Muscle of arm (tissue), 12 donors: ENCODE data around the gene FSD1L. TPM values are rescaled to one million over a fixed set of nuclear protein-coding genes. Genes with fewer than 3 reads are reported as not detected.

Experiments used
- DNase-seq: peaks from one replicate; pipeline ENCODE4 v3.0.0-alpha.2; 2013
- polyA plus RNA-seq, 12 donors: library from polyadenylated mRNA; unstranded; fragments of 120-200 nt; gene quantifications; one replicate each; pipeline ENCODE4 v1.2.1, GENCODE V29; 2013; ENCODE audit not compliant: insufficient read length in 12 of 12

FSD1L gene
- polyA plus RNA-seq, 12 donors: 7.8 to 24.3 (median 17.2) TPM; not detected in 1

- DNase-seq: no peak
These were observed 15.5 kb upstream of the FSD1L start for GRCh38 chr9:105432247-105432842.

DNA sequence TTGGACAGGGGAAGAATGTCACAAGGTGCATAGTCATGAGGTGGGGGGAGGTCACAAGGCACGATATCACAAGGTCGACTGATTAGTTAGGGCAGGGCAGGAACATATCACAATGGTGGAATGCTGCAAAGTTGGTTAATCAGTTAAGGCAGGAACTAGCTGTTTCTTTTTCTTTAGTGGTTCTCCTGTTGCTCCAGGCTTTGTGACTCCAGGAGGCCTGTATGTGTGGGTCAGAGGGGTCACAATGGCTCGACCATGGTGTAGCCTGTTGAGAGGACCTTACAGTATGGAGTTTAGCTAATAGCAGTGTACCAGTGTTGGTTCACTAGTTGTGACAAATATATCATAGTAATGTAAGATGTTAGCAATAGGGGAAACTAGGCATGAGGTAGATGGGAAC lies 12.4 kb upstream of the FSD1L start:
- no peak for DNase-seq

GRCh38 chr9:105436783-105437182 lies 11.1 kb upstream of the FSD1L start:
- no peak for DNase-seq

GRCh38 chr9:105437704-105438103 lies 10.1 kb upstream of the FSD1L start:
- no peak for DNase-seq

DNA sequence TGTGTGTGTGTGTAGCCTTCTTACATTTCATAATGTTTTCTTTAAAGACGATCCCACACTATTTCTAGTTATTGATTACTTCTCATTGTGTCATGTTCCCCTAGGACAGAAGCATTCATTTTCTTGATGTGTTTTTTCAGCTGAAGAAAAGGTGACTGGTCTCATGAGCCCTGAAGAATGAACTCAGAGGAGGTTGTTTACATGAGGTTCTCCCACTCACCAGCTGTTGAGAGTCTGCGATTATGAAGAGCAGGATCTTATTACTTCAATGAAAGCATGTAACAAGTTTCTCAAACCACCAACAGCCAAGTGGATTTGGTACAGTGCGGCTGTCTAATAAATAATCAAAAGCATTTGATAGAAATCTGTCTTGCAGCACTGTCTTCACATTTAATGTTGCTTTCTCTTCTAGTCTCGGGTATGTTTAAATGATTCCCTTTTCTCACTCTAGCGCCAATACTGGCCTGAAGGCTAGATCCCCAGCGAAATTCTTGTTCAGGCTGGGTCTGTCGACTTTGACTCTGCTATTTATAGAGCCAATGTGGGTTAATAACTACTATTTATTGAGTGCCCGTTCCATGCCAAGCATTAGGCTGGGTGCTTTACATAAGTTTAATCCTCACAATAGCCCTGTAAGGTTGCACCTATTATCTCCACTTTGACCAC lies 9.6 kb upstream of the FSD1L start:
- no peak for DNase-seq

DNA sequence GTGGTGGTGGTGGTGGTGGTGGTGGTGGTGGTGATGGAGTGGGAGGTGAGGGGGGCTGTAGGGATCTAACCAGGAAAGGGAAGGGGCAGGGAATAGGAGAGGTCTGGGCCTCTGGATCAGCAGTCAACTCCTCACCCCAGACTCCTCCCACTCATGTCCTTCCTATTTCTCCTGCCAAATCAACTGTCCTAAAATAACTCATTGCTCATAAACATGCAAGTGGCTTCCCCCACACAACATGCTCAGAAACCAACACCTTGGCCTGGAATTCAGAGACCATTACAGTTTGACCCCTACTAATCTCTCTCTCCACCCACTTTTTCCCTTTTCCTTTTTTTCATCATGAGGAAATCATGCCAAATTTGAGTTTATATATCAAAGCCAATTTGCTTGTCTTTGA lies 8.4 kb upstream of the FSD1L start:
- DNase-seq: no peak

DNA sequence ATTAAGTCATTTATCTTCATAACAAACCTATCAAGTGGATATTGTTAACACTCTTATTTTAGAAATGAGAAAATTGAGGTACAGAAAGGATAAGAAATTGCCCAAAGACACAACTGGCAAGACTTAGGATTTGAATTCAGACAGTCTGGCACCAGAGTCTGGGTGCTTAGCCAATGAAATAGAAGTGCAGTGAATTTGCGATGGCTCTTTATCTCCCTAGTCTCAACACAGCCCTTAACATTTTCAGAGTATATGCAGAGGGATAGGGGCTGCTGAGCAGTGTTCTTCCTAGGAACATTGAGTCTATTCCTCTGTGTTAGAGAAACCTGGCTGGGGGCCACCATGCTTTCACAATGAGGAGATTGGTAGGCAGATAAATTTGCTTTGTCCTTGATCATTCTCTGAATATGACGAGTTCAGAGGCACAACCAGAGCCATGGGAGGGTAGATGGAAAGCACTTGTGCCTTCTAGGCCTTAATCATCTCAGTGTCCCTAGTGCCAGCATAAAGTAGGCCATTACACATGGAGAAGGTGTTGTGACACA lies 6.1 kb upstream of the FSD1L start:
- no peak for DNase-seq

- no peak for DNase-seq
These were observed 4.7 kb upstream of the FSD1L start for GRCh38 chr9:105443121-105443520.

GRCh38 chr9:105444130-105444529 lies 3.7 kb upstream of the FSD1L start:
- DNase-seq: no peak

GRCh38 chr9:105445203-105445881 lies 2.5 kb upstream of the FSD1L start:
- DNase-seq: no peak

- no peak for DNase-seq
These were observed 434 bp upstream of the FSD1L start for GRCh38 chr9:105447386-105447813.

DNA sequence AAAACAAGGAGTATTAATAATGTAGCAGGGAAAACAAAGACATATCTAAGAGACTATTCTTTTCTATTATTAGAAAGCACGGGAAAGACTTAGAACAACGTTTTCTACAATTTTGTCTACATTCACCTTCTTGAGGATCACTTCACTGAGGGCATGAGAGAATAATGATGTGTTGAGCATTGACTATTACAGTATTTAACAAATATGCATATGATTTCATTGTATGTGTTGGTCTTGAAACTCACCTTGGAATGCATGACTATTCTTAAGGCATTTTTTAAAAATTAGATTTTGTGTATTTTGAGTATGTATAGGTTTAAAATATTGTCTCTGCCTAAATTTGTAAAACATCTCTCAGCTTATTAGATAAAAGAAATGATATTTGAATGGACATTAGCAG lies 1.2 kb downstream of the FSD1L start:
- DNase-seq: no peak

GRCh38 chr9:105452185-105452584 lies 4.4 kb downstream of the FSD1L start:
- no peak for DNase-seq

- no peak for DNase-seq
These were observed 8.1 kb downstream of the FSD1L start for GRCh38 chr9:105455836-105456475.

DNA sequence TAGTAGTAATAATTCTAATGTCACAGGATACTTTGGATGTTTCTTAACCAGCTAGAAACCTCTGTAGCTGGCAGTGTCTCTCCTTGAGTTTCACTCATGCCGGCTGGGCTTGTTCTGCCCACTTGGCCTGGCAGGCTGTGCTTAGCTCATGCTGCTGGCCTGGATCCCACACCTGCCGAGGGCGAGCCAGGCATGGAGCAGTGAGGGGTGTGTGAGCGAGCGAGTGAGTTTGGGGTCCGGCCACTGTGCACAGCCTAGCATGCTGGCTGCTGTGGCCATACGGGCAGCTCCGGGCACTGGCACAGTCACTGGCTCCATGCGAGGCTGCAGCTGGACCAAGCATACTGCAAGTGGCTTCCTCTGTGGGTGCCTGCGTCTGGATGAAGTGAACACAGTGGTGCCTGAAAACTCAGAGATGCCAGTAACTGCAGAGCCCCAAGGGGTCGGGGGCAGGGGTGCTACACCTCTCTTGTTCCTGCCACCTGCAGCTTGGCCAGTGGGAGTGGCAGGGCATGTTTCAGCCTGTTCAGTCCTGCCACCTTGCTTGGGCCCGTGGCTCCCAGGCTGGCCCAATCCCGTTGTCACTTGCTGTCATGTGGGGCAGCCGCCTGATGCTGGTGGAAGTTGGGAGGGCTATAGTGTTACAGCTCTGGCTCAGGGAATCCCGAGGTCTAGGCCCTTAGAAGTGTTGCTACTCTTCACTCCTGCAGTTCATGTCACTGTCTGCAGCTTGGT lies 9.9 kb downstream of the FSD1L start:
- DNase-seq: no peak

DNA sequence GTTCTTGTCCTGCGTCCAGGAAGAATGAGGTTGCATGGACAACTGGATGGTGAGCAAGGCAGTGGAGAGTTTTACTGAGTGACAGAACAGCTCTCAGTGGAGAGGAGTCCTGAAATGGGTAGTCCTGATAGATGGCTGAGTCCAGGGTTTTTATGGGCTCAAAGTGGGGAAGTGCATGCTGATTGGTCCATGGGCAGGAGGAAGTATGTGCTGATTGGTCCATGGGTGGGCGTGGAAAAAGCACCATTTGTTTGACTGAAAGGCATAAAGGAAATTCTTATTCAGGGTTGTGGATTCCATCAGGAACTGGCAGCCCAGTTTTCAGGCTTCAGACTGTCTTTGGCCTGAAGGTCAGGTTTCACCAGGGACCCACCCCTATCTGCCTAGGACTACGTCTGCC lies 10.6 kb downstream of the FSD1L start:
- DNase-seq: no peak

- DNase-seq: no peak
These were observed 11.5 kb downstream of the FSD1L start for GRCh38 chr9:105459336-105459735.

DNA sequence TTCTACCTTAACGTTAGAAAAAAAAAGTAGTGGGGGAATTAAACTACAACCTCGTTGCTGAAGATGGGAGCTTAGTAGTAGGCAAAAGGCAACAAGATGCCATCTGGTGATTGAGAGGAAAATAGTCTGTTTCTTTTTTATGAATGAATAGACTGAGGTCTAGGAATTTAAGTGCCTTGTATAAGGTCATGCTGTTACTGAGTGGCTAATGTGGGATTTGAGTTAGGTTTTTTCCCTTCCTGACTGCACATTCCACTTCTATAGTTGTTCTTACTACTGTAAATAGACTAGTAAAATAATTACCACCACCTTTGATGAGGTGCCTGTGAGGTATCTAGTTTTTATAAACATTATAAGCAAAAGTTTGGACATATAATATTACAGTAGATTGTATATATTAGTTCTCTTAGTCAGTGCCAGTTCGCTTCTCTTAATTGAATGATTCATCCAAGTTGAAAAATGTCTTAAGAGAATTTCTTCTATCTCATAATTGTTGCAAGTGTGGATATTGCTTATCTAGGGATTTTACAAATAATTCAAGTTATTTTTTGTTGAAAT lies 19.1 kb downstream of the FSD1L start:
- no peak for DNase-seq

- no peak for DNase-seq
These were observed 21.0 kb downstream of the FSD1L start for GRCh38 chr9:105468875-105469274.

GRCh38 chr9:105473221-105473620 lies 25.4 kb downstream of the FSD1L start:
- DNase-seq: no peak

GRCh38 chr9:105475302-105475701 lies 27.5 kb downstream of the FSD1L start:
- DNase-seq: no peak
